MCF 10A (cell line): Measurements from ENCODE around the gene WWTR1. TPM values are rescaled to one million over a fixed set of nuclear protein-coding genes. Genes with fewer than 3 reads are reported as not detected.

ENCODE experiments used
- BruUV-seq: library from RNA; stranded (reverse); fragments of 400-500 nt; replicated peaks from 2 replicates; lab custom pipeline; 2021; lab: Mats Ljungman, UMichigan
- CTCF ChIA-PET: fragments of 300-600 bp; sonication (Branson Sonifier 250); formaldehyde crosslinking; extraction: SDS; loops from one replicate; lab custom pipeline; 2021; ENCODE audit warnings: antibody characterized with exemption, inconsistent platforms; lab: Yijun Ruan, JAX
- POLR2A ChIA-PET: fragments of 300-600, 350-650 bp; sonication (Branson Sonifier 250); formaldehyde crosslinking; extraction: SDS; loops from one replicate; lab custom pipeline; 2020; ENCODE audit warnings: antibody characterized with exemption, inconsistent platforms; lab: Yijun Ruan, JAX
- DNase-seq: peaks from one replicate; pipeline ENCODE4 v3.0.0-alpha.2; 2018; ENCODE audit not compliant: unreplicated experiment
- H3K27ac Mint-ChIP-seq: one replicate; pipeline ENCODE4 v1.8.0; 2022; ENCODE audit warnings: mild to moderate bottlenecking, low read depth, mixed read lengths; ENCODE audit not compliant: unreplicated experiment
- H3K27me3 Mint-ChIP-seq: one replicate; pipeline ENCODE4 v1.8.0; 2022; ENCODE audit warnings: mixed read lengths; ENCODE audit not compliant: insufficient read depth, unreplicated experiment
- H3K36me3 Mint-ChIP-seq: one replicate; pipeline ENCODE4 v1.8.0; 2022; ENCODE audit warnings: mild to moderate bottlenecking, moderate library complexity, mixed read lengths; ENCODE audit not compliant: insufficient read depth, unreplicated experiment
- H3K4me1 Mint-ChIP-seq: one replicate; pipeline ENCODE4 v1.8.0; 2022; ENCODE audit warnings: mixed read lengths; ENCODE audit not compliant: insufficient read depth, unreplicated experiment
- H3K4me3 Mint-ChIP-seq: one replicate; pipeline ENCODE4 v1.8.0; 2022; ENCODE audit warnings: mild to moderate bottlenecking, moderate library complexity, mixed read lengths; ENCODE audit not compliant: unreplicated experiment
- H3K9me3 Mint-ChIP-seq: one replicate; pipeline ENCODE4 v1.8.0; 2022; ENCODE audit warnings: mixed read lengths; ENCODE audit not compliant: unreplicated experiment
- intact Hi-C: fragments of 100-400 bp; cut with micrococcal nuclease; formaldehyde crosslinking; loops from 2 replicates; pipeline ENCODE4 v1.14.1; 2022
- total RNA-seq: library from RNA; stranded (reverse); gene quantifications from 2 replicates; pipeline ENCODE4 v1.2.3, GENCODE V29; 2022
- TF ChIP-seq, protein P1 (sequence below): fragments of 200-600 bp; IDR thresholded peaks from one replicate; pipeline ENCODE4 v1.8.0; 2022; ENCODE audit warnings: antibody characterized with exemption, mild to moderate bottlenecking; ENCODE audit not compliant: unreplicated experiment

WWTR1 gene
- total RNA-seq, 1 experiment from 2014 or later, result 52.9 TPM

DNA sequence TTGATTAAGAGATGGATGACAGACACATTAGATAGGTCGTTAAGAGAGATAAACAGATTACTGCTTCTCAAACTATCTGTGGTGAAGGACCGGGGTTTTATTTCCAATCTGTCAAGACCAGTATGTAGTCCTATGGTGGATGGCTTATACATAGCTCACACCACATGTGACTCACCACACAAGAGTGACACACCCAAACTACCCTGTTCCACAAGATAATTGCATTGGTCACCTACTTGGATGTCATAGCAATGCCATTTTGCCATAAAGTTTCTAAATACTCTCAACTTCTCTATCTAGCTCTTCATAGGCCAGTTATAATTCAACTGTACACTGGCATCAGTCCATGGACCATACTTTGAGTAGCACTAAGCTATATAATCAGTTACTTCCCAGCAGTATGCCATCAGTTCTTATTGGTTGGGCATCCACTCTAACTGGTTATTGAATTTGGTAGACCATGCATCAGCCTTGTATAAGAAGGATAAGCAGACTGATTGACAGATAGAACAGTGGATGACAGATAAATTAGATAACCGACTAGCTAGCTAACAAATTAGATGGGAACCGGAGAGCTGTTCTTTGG is 11.6 kb downstream of the WWTR1 start:
- H3K27ac Mint-ChIP-seq, result peak overlapping the region; percentile 68
- POLR2A ChIA-PET, result interaction anchor here (0.5 to 4.6 kb wide), 3 partner anchors 10 to 269 kb away, joined by 3 to 65 read pairs (median 4); partner anchors contain the start of genes TM4SF1 and WWTR1
- peak overlapping the region; percentile 5 for H3K4me3 Mint-ChIP-seq

DNA sequence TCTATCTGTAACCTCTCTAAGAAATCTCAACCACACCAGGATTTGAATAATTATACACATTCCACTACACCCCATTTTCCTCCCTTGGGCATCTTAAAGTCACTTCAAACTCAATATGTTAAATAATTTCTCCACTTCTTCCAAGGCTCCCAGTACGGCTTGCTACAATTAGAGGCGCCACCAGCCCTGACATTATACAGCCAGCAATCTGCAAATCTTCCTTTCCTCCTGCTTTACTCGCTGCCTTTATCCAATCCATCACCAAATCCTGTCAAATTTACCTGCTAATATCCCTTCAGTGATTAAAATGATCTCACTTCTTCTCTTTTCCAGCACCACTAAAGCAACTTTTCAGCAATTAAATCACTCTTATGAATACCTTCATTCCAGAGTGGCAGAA is 13.9 kb downstream of the WWTR1 start:
- intact Hi-C loops, result no loop called here
- Mint-ChIP-seq H3K4me3 (no peak overlapping the region), H3K4me1 (peaks cover 38% of the 10 kb centered on the region), H3K9me3 (peaks cover 6% of the 10 kb centered on the region), H3K27me3 (no peaks in the 10 kb centered on the region), H3K36me3 (peaks cover 33% of the 10 kb centered on the region), H3K27ac (peak overlapping the region; percentile 13)
- ChIA-PET POLR2A (no interaction called here), CTCF (no interaction called here)
- no TSS peak for BruUV-seq
- TF ChIP-seq, protein P1, sequence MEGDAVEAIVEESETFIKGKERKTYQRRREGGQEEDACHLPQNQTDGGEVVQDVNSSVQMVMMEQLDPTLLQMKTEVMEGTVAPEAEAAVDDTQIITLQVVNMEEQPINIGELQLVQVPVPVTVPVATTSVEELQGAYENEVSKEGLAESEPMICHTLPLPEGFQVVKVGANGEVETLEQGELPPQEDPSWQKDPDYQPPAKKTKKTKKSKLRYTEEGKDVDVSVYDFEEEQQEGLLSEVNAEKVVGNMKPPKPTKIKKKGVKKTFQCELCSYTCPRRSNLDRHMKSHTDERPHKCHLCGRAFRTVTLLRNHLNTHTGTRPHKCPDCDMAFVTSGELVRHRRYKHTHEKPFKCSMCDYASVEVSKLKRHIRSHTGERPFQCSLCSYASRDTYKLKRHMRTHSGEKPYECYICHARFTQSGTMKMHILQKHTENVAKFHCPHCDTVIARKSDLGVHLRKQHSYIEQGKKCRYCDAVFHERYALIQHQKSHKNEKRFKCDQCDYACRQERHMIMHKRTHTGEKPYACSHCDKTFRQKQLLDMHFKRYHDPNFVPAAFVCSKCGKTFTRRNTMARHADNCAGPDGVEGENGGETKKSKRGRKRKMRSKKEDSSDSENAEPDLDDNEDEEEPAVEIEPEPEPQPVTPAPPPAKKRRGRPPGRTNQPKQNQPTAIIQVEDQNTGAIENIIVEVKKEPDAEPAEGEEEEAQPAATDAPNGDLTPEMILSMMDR, result no peak
- DNase-seq, result no peak

More for the DNA sequence above, 11.6 kb downstream of the WWTR1 start:
- TF ChIP-seq, protein P1, result no peak
- peaks cover 6% of the 10 kb centered on the region for H3K9me3 Mint-ChIP-seq
- peak; percentile 43 for DNase-seq
- no peaks in the 10 kb centered on the region for H3K27me3 Mint-ChIP-seq
- CTCF ChIA-PET, result interaction anchor here (0.5 to 1.1 kb wide), 4 partner anchors 10 to 133 kb away, joined by 3 to 4 read pairs (median 3); no protein-coding TSS in a partner anchor
- H3K36me3 Mint-ChIP-seq, result peaks cover 43% of the 10 kb centered on the region
- no TSS peak for BruUV-seq
- peaks cover 49% of the 10 kb centered on the region for H3K4me1 Mint-ChIP-seq
- intact Hi-C loops, result no loop called here

DNA sequence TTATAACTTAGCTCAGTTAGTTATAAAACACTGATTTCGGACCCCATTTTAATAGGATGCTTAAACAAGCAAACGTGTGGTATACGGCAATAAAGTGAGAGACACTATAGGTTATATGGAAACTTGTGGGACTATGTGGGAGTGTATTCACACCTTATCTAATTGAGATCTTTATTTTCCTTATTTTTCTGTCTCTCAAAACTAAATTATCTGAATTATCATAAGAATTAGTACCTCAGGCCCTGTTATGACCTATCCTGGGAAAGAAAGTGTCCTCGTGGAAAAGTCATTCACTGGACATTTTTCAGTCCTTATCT is 14.4 kb downstream of the WWTR1 start:
- H3K4me1 Mint-ChIP-seq, result peaks cover 36% of the 10 kb centered on the region

More for the DNA sequence above, 14.4 kb downstream of the WWTR1 start:
- peak overlapping the region; percentile 13 for H3K27ac Mint-ChIP-seq
- DNase-seq, result no peak
- ChIA-PET CTCF (no interaction called here), POLR2A (interaction anchor here (1.0 kb wide), 1 partner anchor 13 kb away, joined by 6 read pairs; no protein-coding TSS in a partner anchor)
- no TSS peak for BruUV-seq
- TF ChIP-seq, protein P1, result no peak
- intact Hi-C loops, result no loop called here
- no peak overlapping the region for H3K4me3 Mint-ChIP-seq
- peaks cover 33% of the 10 kb centered on the region for H3K36me3 Mint-ChIP-seq
- H3K27me3 Mint-ChIP-seq, result no peaks in the 10 kb centered on the region
- H3K9me3 Mint-ChIP-seq, result peaks cover 6% of the 10 kb centered on the region
